Activated CD4-positive, alpha-beta T cell treated with anti-CD3 and anti-CD28 coated beads for 24 hours (primary cell): ENCODE data around the gene GAB1.

Experiments used
- DNase-seq, 2 donors: peaks; one replicate each; pipeline ENCODE4 v3.0.0-alpha.2; 2020; ENCODE audit warnings: low read depth in 2 of 2

Gene GAB1

GRCh38 chr4:143489106-143489505 is 152.4 kb downstream of the GAB1 start:
- DNase-seq: no peak

- DNase-seq: no peak
Observed at GRCh38 chr4:143498021-143498420, 161.3 kb downstream of the GAB1 start.

DNA sequence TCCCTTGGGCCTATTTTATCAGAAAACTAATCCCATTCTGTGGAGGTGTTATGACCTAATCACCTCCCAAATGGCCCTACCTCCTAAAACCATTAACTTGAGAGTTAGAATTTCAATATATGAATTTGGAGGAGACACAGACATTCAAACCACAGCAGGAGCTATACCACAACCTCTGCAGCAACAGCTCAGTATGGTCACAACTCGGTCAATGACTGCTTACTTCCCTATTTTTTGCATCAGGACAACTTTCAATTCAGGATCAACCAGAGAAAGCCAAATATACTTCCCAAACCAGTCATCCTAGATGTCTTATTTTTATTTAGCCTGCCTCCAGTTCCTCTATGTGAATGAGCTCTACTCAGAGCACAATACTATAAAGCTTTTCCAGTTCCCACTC is 165.6 kb downstream of the GAB1 start:
- no peak for DNase-seq

DNA sequence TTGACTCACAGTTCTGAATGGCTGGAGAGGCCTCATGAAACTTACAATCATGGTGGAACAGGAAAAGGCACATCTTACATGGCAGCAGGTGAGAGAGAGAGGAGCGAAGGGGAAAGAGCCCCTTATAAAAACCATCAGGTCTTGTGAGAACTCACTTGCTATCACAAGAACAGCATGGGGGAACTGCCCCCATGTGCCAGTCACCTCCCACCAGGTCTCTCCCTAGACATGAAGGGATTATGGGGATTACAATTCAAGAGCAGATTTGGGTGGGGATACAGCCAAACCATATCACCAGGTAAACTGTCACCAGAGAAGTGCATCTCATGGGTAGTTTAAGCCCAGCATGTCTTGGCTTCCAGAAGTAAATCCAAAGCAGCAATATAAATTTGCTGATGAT is 169.4 kb downstream of the GAB1 start:
- no peak for DNase-seq

- DNase-seq: no peak
Observed at GRCh38 chr4:143511906-143512305, 175.2 kb downstream of the GAB1 start.

DNA sequence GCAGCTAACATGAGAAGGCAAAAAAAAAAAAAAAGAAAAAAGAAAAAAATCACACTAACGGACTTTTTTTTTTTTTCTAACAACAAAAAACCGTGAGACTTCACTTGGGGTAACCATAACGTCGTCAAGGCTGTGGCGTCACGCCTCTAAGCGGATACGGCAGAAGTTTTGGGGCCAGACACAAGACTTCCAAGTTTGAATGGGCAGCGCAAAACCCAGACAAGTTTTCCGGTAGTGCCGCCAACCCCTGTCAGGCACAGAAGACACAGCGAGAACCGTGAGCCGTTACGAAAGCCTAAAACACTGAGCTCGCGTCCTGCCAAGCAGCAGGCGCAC is 176.3 kb downstream of the GAB1 start:
- no peak for DNase-seq

DNA sequence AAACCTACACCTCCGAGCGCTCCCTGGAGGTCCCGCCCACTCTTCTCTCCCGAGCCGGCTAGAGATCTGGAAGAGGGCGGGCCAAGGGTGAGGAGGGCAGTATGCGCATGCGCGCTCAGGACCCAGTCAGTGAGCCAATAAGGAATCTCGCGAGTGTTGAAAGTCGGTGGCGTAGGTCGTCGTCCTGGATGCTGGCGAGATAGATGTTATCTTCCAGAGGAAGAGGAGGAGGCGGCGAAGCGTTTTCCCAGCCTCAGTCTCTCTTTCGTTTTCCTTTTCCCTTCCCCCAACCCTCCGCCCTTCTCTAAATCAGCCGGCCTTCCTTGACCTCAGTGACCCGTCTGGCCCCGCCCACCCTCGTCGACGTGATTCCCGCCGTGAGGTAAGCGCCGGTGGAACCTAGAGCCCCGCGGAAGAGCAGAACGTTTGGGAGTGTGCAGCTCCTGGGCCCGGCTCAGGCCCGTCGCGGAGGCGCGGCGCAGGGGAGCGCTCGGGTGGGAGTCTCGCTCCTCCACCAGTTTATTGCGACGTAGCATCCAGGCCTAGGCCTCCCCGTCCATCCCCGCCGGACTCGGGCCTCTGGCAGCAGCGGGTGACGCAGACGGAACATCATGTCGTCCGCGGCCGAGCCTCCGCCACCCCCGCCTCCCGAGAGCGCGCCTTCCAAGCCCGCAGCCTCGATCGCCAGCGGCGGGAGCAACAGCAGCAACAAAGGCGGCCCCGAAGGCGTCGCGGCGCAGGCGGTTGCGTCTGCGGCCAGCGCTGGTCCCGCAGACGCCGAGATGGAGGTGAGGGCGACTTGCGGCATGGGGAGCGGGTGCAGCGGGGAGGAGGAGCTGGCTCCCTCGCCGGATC is 176.9 kb downstream of the GAB1 start, which contains the start of gene SMARCA5:
Gene SMARCA5 (plus strand): TSS at position 389 of the 855 bp plus-strand sequence. CDS start 223 bp downstream, at position 612.
- peak; percentile 87 to 93 for DNase-seq

- DNase-seq: no peak
Observed at GRCh38 chr4:143514169-143514495, 177.5 kb downstream of the GAB1 start.

DNA sequence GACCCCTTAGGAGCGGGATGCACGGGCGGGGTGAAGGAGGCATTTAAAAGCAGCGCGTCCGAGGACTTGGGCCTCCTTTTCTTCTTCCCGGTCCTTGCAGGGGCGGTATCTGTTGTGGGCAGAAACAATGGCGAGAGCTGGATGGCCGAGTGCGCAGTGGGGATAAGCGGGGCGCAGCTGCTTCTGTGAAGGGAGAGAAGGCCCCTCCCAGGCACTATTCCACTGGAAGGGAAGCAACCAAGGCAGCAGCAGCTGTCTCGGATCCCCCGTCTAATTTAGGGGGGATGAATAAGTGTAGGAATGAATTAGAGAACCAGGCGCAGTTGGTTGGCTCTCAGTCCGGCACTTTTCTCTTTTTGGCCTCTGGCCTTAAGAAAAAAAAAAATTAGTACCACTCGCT is 177.8 kb downstream of the GAB1 start:
- peak in 1 of 2 donors; percentile 2 for DNase-seq

DNA sequence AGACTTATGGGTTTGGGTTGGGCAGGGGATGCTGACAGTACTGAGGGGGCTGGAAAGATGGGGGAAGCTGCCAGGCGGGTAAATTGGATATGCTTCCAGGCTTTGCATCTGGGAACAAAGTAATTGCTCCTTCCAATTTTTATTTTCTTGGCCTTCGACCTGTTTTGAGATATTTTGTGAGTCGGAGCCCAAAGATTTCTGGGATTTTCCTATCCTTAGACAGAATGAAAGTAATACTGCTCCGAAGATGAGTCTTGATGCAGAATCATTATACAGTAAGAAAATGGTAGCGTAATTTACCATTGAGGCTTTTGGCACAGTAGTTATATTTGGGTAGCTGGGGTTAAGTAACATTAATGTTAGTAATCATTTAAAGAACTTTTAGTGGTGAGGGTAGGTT is 178.2 kb downstream of the GAB1 start:
- DNase-seq: no peak

GRCh38 chr4:143515905-143516304 is 179.2 kb downstream of the GAB1 start:
- DNase-seq: no peak

DNA sequence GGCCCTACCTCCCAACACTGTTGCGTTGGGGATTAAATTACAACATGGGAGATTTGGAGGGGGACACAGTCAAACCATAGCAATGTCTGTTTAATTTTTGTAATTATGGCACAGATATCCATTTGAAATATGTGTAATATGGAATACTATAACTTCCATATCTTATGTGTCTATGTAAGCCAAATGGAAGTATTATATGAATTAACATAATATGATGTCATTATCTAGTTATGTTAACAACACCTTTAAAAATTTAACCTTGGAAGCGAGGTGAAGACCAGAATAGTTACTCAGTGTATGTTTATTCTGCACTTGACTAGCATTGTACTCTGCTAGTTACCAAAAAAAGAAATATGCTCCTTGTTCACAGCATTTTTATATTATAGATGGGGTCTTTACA is 181.1 kb downstream of the GAB1 start:
- no peak for DNase-seq
